ENCODE data around the gene GLCE. TPM values are rescaled to one million over a fixed set of nuclear protein-coding genes. Genes with fewer than 3 reads are reported as not detected.

The GLCE gene
- total and polyA plus RNA-seq, 10 of the 15 experiments (the other 5 are each of a cell fraction or from before 2014, with no cell fraction given) = 2.1 to 11.9 (median 2.9) TPM

DNA sequence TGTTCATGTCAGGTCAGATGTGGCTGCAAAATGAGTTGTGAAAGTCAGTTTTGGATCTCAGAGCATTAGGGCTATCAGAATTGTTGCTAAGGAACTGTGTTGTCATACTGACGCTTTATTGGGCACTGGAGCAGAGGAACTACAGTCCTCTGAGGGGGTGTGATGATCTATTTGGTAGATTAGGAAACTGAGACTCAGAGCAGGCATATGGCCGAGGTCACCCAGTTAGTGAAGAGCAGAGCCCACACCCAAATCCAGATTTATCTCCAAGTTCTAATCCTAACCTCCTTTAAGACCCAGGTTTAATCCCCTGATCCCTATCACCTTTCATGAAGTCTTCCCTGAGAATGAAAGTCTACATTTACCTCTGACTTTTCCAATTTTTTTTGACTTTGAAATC lies 25.6 kb upstream of the GLCE start:
- Histone ChIP-seq H3K79me2 (ENCODE audit: control insufficient read depth, insufficient read depth, low read length) (no peaks in the 10 kb centered on the region), H3K27me3 (replicated peaks in 1 of 2; ENCODE audit: control insufficient read depth in 2 of 2, insufficient read depth in 2 of 2, low read length in 1 of 2) (peaks cover 0 to 4% of the 10 kb centered on the region in 2 experiments; a peak in 1 of 4 replicates), H4K20me1 (ENCODE audit: control insufficient read depth, insufficient read depth) (no peaks in the 10 kb centered on the region), H3K36me3 (ENCODE audit: control insufficient read depth in 2 of 2, insufficient read depth in 2 of 2, low read length in 1 of 2) (no peaks in the 10 kb centered on the region), H2AFZ (ENCODE audit: control insufficient read depth, low read depth, low read length) (no peak overlapping the region), H3K4me2 (ENCODE audit: control insufficient read depth, insufficient read depth) (no peak overlapping the region), H3K4me3 (no peak overlapping the region), H3K9ac (ENCODE audit: control insufficient read depth, insufficient read depth, low read length) (no peak overlapping the region), H3K9me3 (replicated peaks; ENCODE audit: control insufficient read depth, insufficient read depth, low read length) (no peaks in the 10 kb centered on the region), H3K27ac (ENCODE audit: control insufficient read depth, insufficient read depth) (no peak overlapping the region), H3K4me1 (ENCODE audit: control insufficient read depth, insufficient read depth, low read length) (no peaks in the 10 kb centered on the region)
- ChIA-PET POLR2A (no interaction called here), RAD21 (ENCODE audit: unreplicated experiment) (no interaction called here), SMC1A (ENCODE audit: uncharacterized antibody, unreplicated experiment) (no interaction called here), CTCF (no interaction called here)
- FAIRE-seq (no peak), DNase-seq (ENCODE audit: low read depth, low spot score) (no peak), ATAC-seq (peak; percentile 12; the same call in 2 of the 3 replicates)
- in situ Hi-C loops (cut with MboI) (no loop called here), intact Hi-C loops (cut with micrococcal nuclease; ENCODE audit: unreplicated experiment) (no loop called here)
- 0% methylated on average over 2 of the region's 2 CpGs for WGBS (ENCODE audit: insufficient coverage, insufficient replicate concordance, low lambda C conversion rate, missing lambda C conversion rate)
- BruUV-seq (replicated peaks) = no TSS peak
- TF ChIP-seq, protein P1, sequence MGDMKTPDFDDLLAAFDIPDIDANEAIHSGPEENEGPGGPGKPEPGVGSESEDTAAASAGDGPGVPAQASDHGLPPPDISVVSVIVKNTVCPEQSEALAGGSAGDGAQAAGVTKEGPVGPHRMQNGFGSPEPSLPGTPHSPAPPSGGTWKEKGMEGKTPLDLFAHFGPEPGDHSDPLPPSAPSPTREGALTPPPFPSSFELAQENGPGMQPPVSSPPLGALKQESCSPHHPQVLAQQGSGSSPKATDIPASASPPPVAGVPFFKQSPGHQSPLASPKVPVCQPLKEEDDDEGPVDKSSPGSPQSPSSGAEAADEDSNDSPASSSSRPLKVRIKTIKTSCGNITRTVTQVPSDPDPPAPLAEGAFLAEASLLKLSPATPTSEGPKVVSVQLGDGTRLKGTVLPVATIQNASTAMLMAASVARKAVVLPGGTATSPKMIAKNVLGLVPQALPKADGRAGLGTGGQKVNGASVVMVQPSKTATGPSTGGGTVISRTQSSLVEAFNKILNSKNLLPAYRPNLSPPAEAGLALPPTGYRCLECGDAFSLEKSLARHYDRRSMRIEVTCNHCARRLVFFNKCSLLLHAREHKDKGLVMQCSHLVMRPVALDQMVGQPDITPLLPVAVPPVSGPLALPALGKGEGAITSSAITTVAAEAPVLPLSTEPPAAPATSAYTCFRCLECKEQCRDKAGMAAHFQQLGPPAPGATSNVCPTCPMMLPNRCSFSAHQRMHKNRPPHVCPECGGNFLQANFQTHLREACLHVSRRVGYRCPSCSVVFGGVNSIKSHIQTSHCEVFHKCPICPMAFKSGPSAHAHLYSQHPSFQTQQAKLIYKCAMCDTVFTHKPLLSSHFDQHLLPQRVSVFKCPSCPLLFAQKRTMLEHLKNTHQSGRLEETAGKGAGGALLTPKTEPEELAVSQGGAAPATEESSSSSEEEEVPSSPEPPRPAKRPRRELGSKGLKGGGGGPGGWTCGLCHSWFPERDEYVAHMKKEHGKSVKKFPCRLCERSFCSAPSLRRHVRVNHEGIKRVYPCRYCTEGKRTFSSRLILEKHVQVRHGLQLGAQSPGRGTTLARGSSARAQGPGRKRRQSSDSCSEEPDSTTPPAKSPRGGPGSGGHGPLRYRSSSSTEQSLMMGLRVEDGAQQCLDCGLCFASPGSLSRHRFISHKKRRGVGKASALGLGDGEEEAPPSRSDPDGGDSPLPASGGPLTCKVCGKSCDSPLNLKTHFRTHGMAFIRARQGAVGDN (IDR thresholded peaks at IDR 0.05) = no peak
- no peak for TF ChIP-seq ZNF622 (IDR thresholded peaks at IDR 0.05)
- TF ChIP-seq CHD1 (IDR thresholded peaks at IDR 0.05; ENCODE audit: low read depth, low read length) = no peak
- TF ChIP-seq, protein P2, sequence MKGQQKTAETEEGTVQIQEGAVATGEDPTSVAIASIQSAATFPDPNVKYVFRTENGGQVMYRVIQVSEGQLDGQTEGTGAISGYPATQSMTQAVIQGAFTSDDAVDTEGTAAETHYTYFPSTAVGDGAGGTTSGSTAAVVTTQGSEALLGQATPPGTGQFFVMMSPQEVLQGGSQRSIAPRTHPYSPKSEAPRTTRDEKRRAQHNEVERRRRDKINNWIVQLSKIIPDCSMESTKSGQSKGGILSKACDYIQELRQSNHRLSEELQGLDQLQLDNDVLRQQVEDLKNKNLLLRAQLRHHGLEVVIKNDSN (IDR thresholded peaks at IDR 0.05; ENCODE audit: borderline replicate concordance, extremely low read length, insufficient read depth, low read depth, low read length) = no peak
- TF ChIP-seq YY1 (IDR thresholded peaks at IDR 0.05; ENCODE audit: low read depth, low read length) = no peak
- TF ChIP-seq ZNF207 (IDR thresholded peaks at IDR 0.05; ENCODE audit: borderline replicate concordance) = no peak
- TF ChIP-seq, protein P3, sequence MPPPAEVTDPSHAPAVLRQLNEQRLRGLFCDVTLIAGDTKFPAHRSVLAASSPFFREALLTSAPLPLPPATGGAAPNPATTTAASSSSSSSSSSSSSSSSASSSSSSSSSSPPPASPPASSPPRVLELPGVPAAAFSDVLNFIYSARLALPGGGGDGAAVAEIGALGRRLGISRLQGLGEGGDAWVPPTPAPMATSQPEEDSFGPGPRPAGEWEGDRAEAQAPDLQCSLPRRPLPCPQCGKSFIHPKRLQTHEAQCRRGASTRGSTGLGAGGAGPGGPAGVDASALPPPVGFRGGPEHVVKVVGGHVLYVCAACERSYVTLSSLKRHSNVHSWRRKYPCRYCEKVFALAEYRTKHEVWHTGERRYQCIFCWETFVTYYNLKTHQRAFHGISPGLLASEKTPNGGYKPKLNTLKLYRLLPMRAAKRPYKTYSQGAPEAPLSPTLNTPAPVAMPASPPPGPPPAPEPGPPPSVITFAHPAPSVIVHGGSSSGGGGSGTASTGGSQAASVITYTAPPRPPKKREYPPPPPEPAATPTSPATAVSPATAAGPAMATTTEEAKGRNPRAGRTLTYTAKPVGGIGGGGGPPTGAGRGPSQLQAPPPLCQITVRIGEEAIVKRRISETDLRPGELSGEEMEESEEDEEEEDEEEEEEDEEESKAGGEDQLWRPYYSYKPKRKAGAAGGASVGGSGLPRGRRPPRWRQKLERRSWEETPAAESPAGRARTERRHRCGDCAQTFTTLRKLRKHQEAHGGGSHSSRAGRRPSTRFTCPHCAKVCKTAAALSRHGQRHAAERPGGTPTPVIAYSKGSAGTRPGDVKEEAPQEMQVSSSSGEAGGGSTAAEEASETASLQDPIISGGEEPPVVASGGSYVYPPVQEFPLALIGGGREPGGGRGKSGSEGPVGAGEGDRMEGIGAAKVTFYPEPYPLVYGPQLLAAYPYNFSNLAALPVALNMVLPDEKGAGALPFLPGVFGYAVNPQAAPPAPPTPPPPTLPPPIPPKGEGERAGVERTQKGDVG (CRISPR knock-in tag; IDR thresholded peaks at IDR 0.05) = no peak
- TF ChIP-seq BCL11A (IDR thresholded peaks at IDR 0.05; ENCODE audit: low read depth, low read length) = no peak
- no peak for TF ChIP-seq NR2C2 (IDR thresholded peaks at IDR 0.05; ENCODE audit: borderline replicate concordance, control insufficient read depth, insufficient read length, low read depth)
- TF ChIP-seq, protein P4, sequence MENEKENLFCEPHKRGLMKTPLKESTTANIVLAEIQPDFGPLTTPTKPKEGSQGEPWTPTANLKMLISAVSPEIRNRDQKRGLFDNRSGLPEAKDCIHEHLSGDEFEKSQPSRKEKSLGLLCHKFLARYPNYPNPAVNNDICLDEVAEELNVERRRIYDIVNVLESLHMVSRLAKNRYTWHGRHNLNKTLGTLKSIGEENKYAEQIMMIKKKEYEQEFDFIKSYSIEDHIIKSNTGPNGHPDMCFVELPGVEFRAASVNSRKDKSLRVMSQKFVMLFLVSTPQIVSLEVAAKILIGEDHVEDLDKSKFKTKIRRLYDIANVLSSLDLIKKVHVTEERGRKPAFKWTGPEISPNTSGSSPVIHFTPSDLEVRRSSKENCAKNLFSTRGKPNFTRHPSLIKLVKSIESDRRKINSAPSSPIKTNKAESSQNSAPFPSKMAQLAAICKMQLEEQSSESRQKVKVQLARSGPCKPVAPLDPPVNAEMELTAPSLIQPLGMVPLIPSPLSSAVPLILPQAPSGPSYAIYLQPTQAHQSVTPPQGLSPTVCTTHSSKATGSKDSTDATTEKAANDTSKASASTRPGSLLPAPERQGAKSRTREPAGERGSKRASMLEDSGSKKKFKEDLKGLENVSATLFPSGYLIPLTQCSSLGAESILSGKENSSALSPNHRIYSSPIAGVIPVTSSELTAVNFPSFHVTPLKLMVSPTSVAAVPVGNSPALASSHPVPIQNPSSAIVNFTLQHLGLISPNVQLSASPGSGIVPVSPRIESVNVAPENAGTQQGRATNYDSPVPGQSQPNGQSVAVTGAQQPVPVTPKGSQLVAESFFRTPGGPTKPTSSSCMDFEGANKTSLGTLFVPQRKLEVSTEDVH (IDR thresholded peaks at IDR 0.05; ENCODE audit: low read depth, partially characterized antibody) = no peak

Data from GM12878 (cell line).